GM23338 (cell line): ENCODE results near the gene KIFC3. TPM values are rescaled to one million over a fixed set of nuclear protein-coding genes. Genes with fewer than 3 reads are reported as not detected.

Experiments
- ATAC-seq: fragments of 200-7000 bp; cut with Tn5 transposase; 3 replicates; pipeline ENCODE4 v1.9.1; 2020
- DNase-seq: peaks from one replicate; pipeline ENCODE4 v3.0.0-alpha.2; 2015; ENCODE audit warnings: low spot score
- H2AFZ ChIP-seq: fragments of 200-600 bp; sonication (generic); 2 replicates; pipeline ENCODE4 v1.8.0; 2016; ENCODE audit warnings: antibody characterized with exemption, mild to moderate bottlenecking, moderate library complexity
- H3F3A ChIP-seq: fragments of 200-600 bp; sonication (generic); replicated peaks from 2 replicates; pipeline ENCODE4 v1.8.0; 2017; ENCODE audit warnings: antibody characterized with exemption, mixed run types, low read depth
- H3K27ac ChIP-seq: fragments of 200-600 bp; sonication (generic); 2 replicates; pipeline ENCODE4 v1.6.1; 2016; ENCODE audit warnings: low read depth
- H3K27me3 ChIP-seq: fragments of 200-600 bp; sonication (generic); 2 replicates; pipeline ENCODE4 v1.8.0; 2016; ENCODE audit warnings: mild to moderate bottlenecking, mixed run types, moderate library complexity; ENCODE audit not compliant: insufficient read depth
- H3K36me3 ChIP-seq: fragments of 200-600 bp; sonication (generic); 2 replicates; pipeline ENCODE4 v1.8.0; 2016; ENCODE audit warnings: mild to moderate bottlenecking; ENCODE audit not compliant: insufficient read depth
- H3K4me1 ChIP-seq: fragments of 200-600 bp; sonication (generic); 2 replicates; pipeline ENCODE4 v1.8.0; 2016; ENCODE audit warnings: mild to moderate bottlenecking, moderate library complexity; ENCODE audit not compliant: insufficient read depth
- H3K4me2 ChIP-seq: fragments of 200-600 bp; sonication (generic); 2 replicates; pipeline ENCODE4 v1.7.1; 2017; ENCODE audit warnings: mixed run types
- H3K4me3 ChIP-seq: fragments of 200-600 bp; sonication (generic); 2 replicates; pipeline ENCODE4 v1.6.1; 2016; ENCODE audit warnings: mixed run types
- H3K79me2 ChIP-seq: fragments of 200-600 bp; sonication (generic); replicated peaks from 2 replicates; pipeline ENCODE4 v1.8.0; 2017; ENCODE audit warnings: mild to moderate bottlenecking; ENCODE audit not compliant: insufficient read depth
- H3K9me2 ChIP-seq: fragments of 200-600 bp; sonication (generic); 2 replicates; pipeline ENCODE4 v1.8.0; 2017; ENCODE audit not compliant: insufficient read depth
- H4K20me1 ChIP-seq: fragments of 200-600 bp; sonication (generic); replicated peaks from 2 replicates; pipeline ENCODE4 v1.8.0; 2017; ENCODE audit warnings: mild to moderate bottlenecking; ENCODE audit not compliant: insufficient read depth
- H3K27ac Mint-ChIP-seq: 2 replicates; pipeline ENCODE4 v1.8.0; 2020; ENCODE audit warnings: inconsistent platforms, mild to moderate bottlenecking, moderate library complexity, mixed read lengths
- H3K27me3 Mint-ChIP-seq: 3 replicates; pipeline ENCODE4 v1.8.0; 2022; ENCODE audit warnings: low read depth, mild to moderate bottlenecking, moderate library complexity, mixed read lengths, inconsistent platforms; ENCODE audit not compliant: insufficient read depth, poor library complexity
- H3K36me3 Mint-ChIP-seq: 3 replicates; pipeline ENCODE4 v1.8.0; 2021; ENCODE audit warnings: low read depth, mild to moderate bottlenecking, inconsistent platforms, moderate library complexity, mixed read lengths
- H3K4me1 Mint-ChIP-seq: 3 replicates; pipeline ENCODE4 v1.8.0; 2020; ENCODE audit warnings: mild to moderate bottlenecking, inconsistent platforms, mixed read lengths
- H3K4me3 Mint-ChIP-seq: 3 replicates; pipeline ENCODE4 v1.8.0; 2021; ENCODE audit warnings: moderate library complexity, mild to moderate bottlenecking, inconsistent platforms, mixed read lengths
- H3K9me3 Mint-ChIP-seq: 3 replicates; pipeline ENCODE4 v1.8.0; 2020; ENCODE audit warnings: moderate library complexity, mild to moderate bottlenecking, inconsistent platforms, mixed read lengths
- CREB1 ChIP-seq: fragments of 250-450 bp; sonication (Bioruptor Pico); IDR thresholded peaks from 2 replicates; pipeline ENCODE4 v1.5.0; 2020; ENCODE audit warnings: low read depth, mild to moderate bottlenecking, moderate library complexity
- CTCF ChIP-seq, 2 experiments: fragments of 200-600 bp in 1 of 2; sonication (generic) in 1 of 2; conservative IDR thresholded peaks; 2 replicates each; pipeline versions ENCODE4 v1.5.1 to v1.6.1; 2016 to 2017; ENCODE audit warnings: antibody characterized with exemption in 2 of 2, low read depth in 2 of 2, mild to moderate bottlenecking in 2 of 2, moderate library complexity in 1 of 2
- ETS1 ChIP-seq: IDR thresholded peaks from 2 replicates; pipeline ENCODE4 v1.6.1; 2016; ENCODE audit warnings: antibody characterized with exemption
- EZH2 ChIP-seq: fragments of 200-600 bp; sonication (generic); IDR thresholded peaks from one replicate; pipeline ENCODE4 v1.8.0; 2017; ENCODE audit warnings: antibody characterized with exemption, mild to moderate bottlenecking, low read depth; ENCODE audit not compliant: unreplicated experiment
- NANOG ChIP-seq: IDR thresholded peaks from 2 replicates; pipeline ENCODE4 v1.6.1; 2016; ENCODE audit warnings: antibody characterized with exemption, borderline replicate concordance
- POLR2AphosphoS5 ChIP-seq: IDR thresholded peaks from 2 replicates; pipeline ENCODE4 v1.6.1; 2016; ENCODE audit warnings: antibody characterized with exemption, low read depth
- REST ChIP-seq: IDR thresholded peaks from one replicate; pipeline ENCODE4 v1.6.1; 2018; ENCODE audit warnings: antibody characterized with exemption; ENCODE audit not compliant: unreplicated experiment
- STAT1 ChIP-seq: IDR thresholded peaks from one replicate; pipeline ENCODE4 v1.6.1; 2016; ENCODE audit warnings: antibody characterized with exemption; ENCODE audit not compliant: unreplicated experiment
- ZNF114 ChIP-seq: fragments of 250-450 bp; sonication (Bioruptor Pico); IDR thresholded peaks from 2 replicates; pipeline ENCODE4 v1.5.0; 2020; ENCODE audit warnings: mild to moderate bottlenecking, moderate library complexity
- ZNF462 ChIP-seq: fragments of 250-450 bp; sonication (Bioruptor Pico); IDR thresholded peaks from 2 replicates; pipeline ENCODE4 v1.5.0; 2020; ENCODE audit warnings: mild to moderate bottlenecking, moderate library complexity
- polyA plus RNA-seq: library from polyadenylated mRNA; unstranded; fragments of >200 nt; fragmentation: Nextera tagmentation; extraction: Ambion mirVana; gene quantifications from 2 replicates; pipeline ENCODE4 v1.2.1, GENCODE V29; 2016
- total RNA-seq: library from RNA; depleted of rRNA; stranded (reverse); fragments of >200 nt; shearing (Covaris generic); gene quantifications from 2 replicates; pipeline ENCODE4 v1.2.3, GENCODE V29; 2014

Gene KIFC3
- total and polyA plus RNA-seq, 2 experiments from 2014 or later, result 4.4 to 12.5 TPM

GRCh38 chr16:57788252-57788841 lies 13.9 kb downstream of the KIFC3 start:
- Histone ChIP-seq H3K4me2 (no peak overlapping the region), H2AFZ (no peak overlapping the region), H4K20me1 (no peaks in the 10 kb centered on the region), H3K9me2 (no peaks in the 10 kb centered on the region), H3K79me2 (no peaks in the 10 kb centered on the region), H3K36me3 (no peaks in the 10 kb centered on the region), H3K4me3 (no peak overlapping the region), H3K27ac (no peak overlapping the region), H3K4me1 (no peaks in the 10 kb centered on the region), H3K27me3 (no peaks in the 10 kb centered on the region), H3F3A (no peaks in the 10 kb centered on the region)
- Mint-ChIP-seq H3K36me3 (no peaks in the 10 kb centered on the region), H3K4me1 (peaks cover 5% of the 10 kb centered on the region), H3K9me3 (no peaks in the 10 kb centered on the region), H3K27me3 (peaks cover 2% of the 10 kb centered on the region), H3K4me3 (no peak overlapping the region), H3K27ac (no peak overlapping the region)
- no peak for TF ChIP-seq REST
- no peak for TF ChIP-seq ETS1
- no peak for TF ChIP-seq ZNF462
- TF ChIP-seq EZH2, result no peak
- no peak for TF ChIP-seq STAT1
- no peak for TF ChIP-seq NANOG
- no peak for TF ChIP-seq ZNF114 (CRISPR knock-in tag)
- TF ChIP-seq POLR2AphosphoS5, result no peak
- TF ChIP-seq CTCF (conservative IDR thresholded peaks at IDR 0.05; ENCODE audit: low read depth in 2 of 2), result no peak
- TF ChIP-seq CREB1, result no peak
- DNase-seq, result no peak
- peak; percentile 23; the same call in 2 of the 3 replicates for ATAC-seq
